Osteoblast (primary cell): ENCODE measurements around the gene PPM1A. TPM values are rescaled to one million over a fixed set of nuclear protein-coding genes. Genes with fewer than 3 reads are reported as not detected.
A peak's percentile ranks its signal among the peaks of the same experiment; 100 is the strongest.

Experiments used
- DNase-seq: peaks from one replicate; pipeline ENCODE4 v3.0.0; 2011; ENCODE audit warnings: low spot score, mixed read lengths; ENCODE audit not compliant: insufficient read length; ENCODE audit errors: missing footprints
- H2AFZ ChIP-seq: 2 replicates; pipeline ENCODE4 v1.6.0; 2011; ENCODE audit warnings: mild to moderate bottlenecking, low read length
- H3K27ac ChIP-seq: 2 replicates; pipeline ENCODE4 v1.5.1; 2011; ENCODE audit warnings: mild to moderate bottlenecking, low read depth, low read length, moderate library complexity
- H3K27me3 ChIP-seq: 2 replicates; pipeline ENCODE4 v1.6.0; 2012; ENCODE audit warnings: mild to moderate bottlenecking, control low read depth, inconsistent platforms, low read length, moderate library complexity; ENCODE audit not compliant: insufficient read depth
- H3K36me3 ChIP-seq: 2 replicates; pipeline ENCODE4 v1.5.1; 2011; ENCODE audit warnings: mild to moderate bottlenecking, low read length, control low read depth, moderate library complexity; ENCODE audit not compliant: insufficient read depth
- H3K4me1 ChIP-seq: 2 replicates; pipeline ENCODE4 v1.5.1; 2011; ENCODE audit warnings: mild to moderate bottlenecking, low read length, control low read depth, moderate library complexity; ENCODE audit not compliant: insufficient read depth
- H3K4me2 ChIP-seq: 2 replicates; pipeline ENCODE4 v1.6.0; 2011; ENCODE audit warnings: mild to moderate bottlenecking, low read length; ENCODE audit not compliant: insufficient read depth
- H3K4me3 ChIP-seq: fragments of 200-600 bp; sonication (generic); 3 replicates; pipeline ENCODE4 v1.5.1; 2012; ENCODE audit warnings: mild to moderate bottlenecking, low read length, inconsistent platforms; ENCODE audit not compliant: insufficient read depth
- H3K79me2 ChIP-seq: 2 replicates; pipeline ENCODE4 v1.6.0; 2012; ENCODE audit warnings: mild to moderate bottlenecking, low read length, control low read depth, inconsistent platforms; ENCODE audit not compliant: insufficient read depth
- H3K9me3 ChIP-seq: 2 replicates; pipeline ENCODE4 v1.5.1; 2011; ENCODE audit warnings: low read depth, low read length, control low read depth
- H4K20me1 ChIP-seq: 2 replicates; pipeline ENCODE4 v1.6.0; 2012; ENCODE audit warnings: mild to moderate bottlenecking, low read length, control low read depth; ENCODE audit not compliant: insufficient read depth
- total RNA-seq: library from RNA; depleted of rRNA; stranded (reverse); fragments of >200 nt; gene quantifications from 2 replicates; pipeline ENCODE4 v1.2.3, GENCODE V29; 2012
- TF ChIP-seq, protein P1 (sequence below): IDR thresholded peaks from 2 replicates; pipeline ENCODE4 v1.5.1; 2011; ENCODE audit warnings: mild to moderate bottlenecking, low read depth, low read length, moderate library complexity; ENCODE audit errors: extremely low read depth

PPM1A gene
- total RNA-seq, 1 donor = 36.6 TPM

DNA sequence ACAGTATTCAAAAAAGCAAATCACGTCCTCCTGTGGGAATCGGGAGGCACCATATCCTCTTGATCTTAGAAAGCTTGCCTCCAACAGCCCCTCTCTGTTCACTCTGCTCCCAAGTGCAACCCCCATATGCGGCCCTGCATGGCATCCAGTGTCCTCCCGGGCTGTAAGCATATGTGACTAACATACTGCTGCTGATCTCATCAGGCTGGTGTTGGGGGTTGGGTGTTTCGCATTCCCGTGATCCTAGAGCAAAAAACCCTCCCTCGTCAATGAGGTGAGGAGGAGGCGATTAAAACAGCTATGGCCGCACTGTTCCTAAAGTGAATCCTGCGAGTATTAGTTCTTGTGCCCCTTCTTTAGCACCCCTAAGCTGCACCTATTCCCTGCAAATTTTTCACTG, 28.1 kb upstream of the PPM1A start:
- H2AFZ ChIP-seq = no peak overlapping the region
- H3K27me3 ChIP-seq = no peaks in the 10 kb centered on the region
- no peak overlapping the region for H3K4me3 ChIP-seq
- H3K9me3 ChIP-seq = no peaks in the 10 kb centered on the region
- DNase-seq = no peak
- H4K20me1 ChIP-seq = no peaks in the 10 kb centered on the region
- H3K4me2 ChIP-seq = no peak overlapping the region
- no peak overlapping the region for H3K27ac ChIP-seq
- no peaks in the 10 kb centered on the region for H3K4me1 ChIP-seq
- H3K79me2 ChIP-seq = no peaks in the 10 kb centered on the region
- TF ChIP-seq, protein P1, sequence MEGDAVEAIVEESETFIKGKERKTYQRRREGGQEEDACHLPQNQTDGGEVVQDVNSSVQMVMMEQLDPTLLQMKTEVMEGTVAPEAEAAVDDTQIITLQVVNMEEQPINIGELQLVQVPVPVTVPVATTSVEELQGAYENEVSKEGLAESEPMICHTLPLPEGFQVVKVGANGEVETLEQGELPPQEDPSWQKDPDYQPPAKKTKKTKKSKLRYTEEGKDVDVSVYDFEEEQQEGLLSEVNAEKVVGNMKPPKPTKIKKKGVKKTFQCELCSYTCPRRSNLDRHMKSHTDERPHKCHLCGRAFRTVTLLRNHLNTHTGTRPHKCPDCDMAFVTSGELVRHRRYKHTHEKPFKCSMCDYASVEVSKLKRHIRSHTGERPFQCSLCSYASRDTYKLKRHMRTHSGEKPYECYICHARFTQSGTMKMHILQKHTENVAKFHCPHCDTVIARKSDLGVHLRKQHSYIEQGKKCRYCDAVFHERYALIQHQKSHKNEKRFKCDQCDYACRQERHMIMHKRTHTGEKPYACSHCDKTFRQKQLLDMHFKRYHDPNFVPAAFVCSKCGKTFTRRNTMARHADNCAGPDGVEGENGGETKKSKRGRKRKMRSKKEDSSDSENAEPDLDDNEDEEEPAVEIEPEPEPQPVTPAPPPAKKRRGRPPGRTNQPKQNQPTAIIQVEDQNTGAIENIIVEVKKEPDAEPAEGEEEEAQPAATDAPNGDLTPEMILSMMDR = no peak
- no peaks in the 10 kb centered on the region for H3K36me3 ChIP-seq

DNA sequence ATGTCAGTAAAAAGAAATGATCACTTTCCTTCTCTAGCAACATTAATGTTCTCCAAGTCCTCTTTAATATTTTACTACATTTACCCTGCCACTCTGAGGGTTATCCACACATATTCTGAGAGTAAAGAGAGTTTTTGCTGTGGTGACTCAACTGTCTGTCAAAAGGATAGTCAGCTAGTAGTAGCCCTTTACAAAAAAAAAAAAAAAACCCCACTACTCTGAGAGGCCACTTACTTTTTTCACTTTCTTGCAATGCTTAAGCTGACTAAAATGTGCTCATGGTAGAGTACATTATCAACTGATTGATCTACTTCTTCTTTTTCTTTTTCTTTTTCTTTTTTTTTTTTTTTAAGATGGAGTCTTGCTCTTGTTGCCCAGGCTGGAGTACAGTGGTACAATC, 27.6 kb upstream of the PPM1A start:
- Histone ChIP-seq H3K36me3 (no peaks in the 10 kb centered on the region), H2AFZ (no peak overlapping the region), H3K9me3 (no peaks in the 10 kb centered on the region), H3K4me2 (no peak overlapping the region), H3K79me2 (no peaks in the 10 kb centered on the region), H3K4me3 (no peak overlapping the region), H4K20me1 (no peaks in the 10 kb centered on the region), H3K4me1 (no peaks in the 10 kb centered on the region), H3K27me3 (no peaks in the 10 kb centered on the region), H3K27ac (no peak overlapping the region)
- no peak for DNase-seq
- TF ChIP-seq, protein P1 = no peak

DNA sequence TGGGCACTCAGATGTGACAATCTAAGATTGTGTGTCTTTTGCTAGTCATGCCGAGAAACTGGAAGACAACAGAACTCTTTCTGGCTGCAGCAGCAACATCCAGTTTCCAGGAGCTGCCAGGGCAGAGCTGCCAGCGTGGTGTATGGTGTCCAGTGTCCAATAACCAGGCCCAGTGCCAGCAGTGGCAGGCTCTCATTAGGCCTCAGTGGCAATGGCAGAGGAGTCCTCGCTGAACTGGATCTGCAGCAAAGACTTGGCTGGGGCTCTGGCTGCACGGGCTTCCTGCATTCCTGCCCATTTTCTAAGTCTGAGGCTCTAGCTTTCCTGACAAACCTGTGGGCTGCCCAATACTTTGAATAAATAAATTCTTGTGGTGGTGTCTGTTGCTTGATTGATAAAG, 26.2 kb upstream of the PPM1A start:
- no peaks in the 10 kb centered on the region for H3K79me2 ChIP-seq
- no peaks in the 10 kb centered on the region for H3K27me3 ChIP-seq
- TF ChIP-seq, protein P1 = no peak
- no peaks in the 10 kb centered on the region for H3K9me3 ChIP-seq
- DNase-seq = no peak
- no peaks in the 10 kb centered on the region for H3K36me3 ChIP-seq
- no peak overlapping the region for H3K4me3 ChIP-seq
- H3K4me2 ChIP-seq = no peak overlapping the region
- no peaks in the 10 kb centered on the region for H4K20me1 ChIP-seq
- no peaks in the 10 kb centered on the region for H3K4me1 ChIP-seq
- no peak overlapping the region for H3K27ac ChIP-seq
- H2AFZ ChIP-seq = peak overlapping the region; percentile 54

DNA sequence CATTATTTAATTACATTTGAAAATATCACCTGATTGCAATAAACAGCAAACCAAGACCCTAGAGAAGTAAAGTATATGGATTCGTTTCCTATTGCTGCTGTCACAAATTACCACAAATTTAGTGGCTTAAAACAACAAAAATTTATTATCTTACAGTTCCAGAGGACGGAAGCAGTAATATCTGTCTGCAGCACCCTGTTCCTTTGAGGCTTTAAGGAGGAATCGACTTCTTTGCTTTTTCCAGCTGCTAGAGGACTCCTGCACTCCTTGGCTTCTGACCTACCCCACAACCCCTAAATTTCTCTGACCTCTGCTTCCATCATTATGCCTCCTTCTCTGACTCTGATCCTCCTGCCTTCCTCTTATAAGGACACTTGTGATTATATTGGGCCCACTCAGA, 23.8 kb upstream of the PPM1A start:
- Histone ChIP-seq H2AFZ (no peak overlapping the region), H4K20me1 (no peaks in the 10 kb centered on the region), H3K9me3 (no peaks in the 10 kb centered on the region), H3K4me1 (no peaks in the 10 kb centered on the region), H3K27me3 (no peaks in the 10 kb centered on the region), H3K4me2 (no peak overlapping the region), H3K4me3 (no peak overlapping the region), H3K36me3 (no peaks in the 10 kb centered on the region), H3K79me2 (no peaks in the 10 kb centered on the region), H3K27ac (no peak overlapping the region)
- TF ChIP-seq, protein P1 = no peak
- DNase-seq = no peak
